Tibial artery (tissue), 4 donors: Measurements from ENCODE around the gene GDF15.

Source experiments
- DNase-seq, 2 donors: peaks; one replicate each; pipeline ENCODE4 v3.0.0-alpha.2; 2019
- H3K27ac ChIP-seq, 2 donors: fragments of 200-600 bp; sonication (generic) in 1 of 2; 1 replicate in 1 of 2; 2 replicates in 1 of 2; pipeline ENCODE4 v1.5.1; 2018 to 2019; ENCODE audit warnings: mild to moderate bottlenecking in 1 of 2
- H3K27me3 ChIP-seq, 2 donors: fragments of 200-600 bp; sonication (generic) in 1 of 2; one replicate each; pipeline versions ENCODE4 v1.5.1 to v1.6.0; 2016 to 2019
- H3K36me3 ChIP-seq, 3 donors: fragments of 200-600 bp; sonication (generic) in 2 of 3; one replicate each; pipeline ENCODE4 v1.5.1; 2016 to 2019; ENCODE audit warnings: mild to moderate bottlenecking in 2 of 3
- H3K4me1 ChIP-seq, 4 donors: fragments of 200-600 bp; sonication (generic) in 2 of 4; 1 replicate in 3 of 4; 2 replicates in 1 of 4; pipeline ENCODE4 v1.5.1; 2016 to 2019
- H3K4me3 ChIP-seq, 2 donors: fragments of 200-600 bp; sonication (generic) in 1 of 2; 1 replicate in 1 of 2; 2 replicates in 1 of 2; pipeline ENCODE4 v1.5.1; 2018 to 2019; ENCODE audit warnings: mild to moderate bottlenecking in 2 of 2
- H3K9me3 ChIP-seq, 3 donors: fragments of 200-600 bp; sonication (generic) in 1 of 3; one replicate each; pipeline ENCODE4 v1.5.1; 2016 to 2019
- CTCF ChIP-seq, 2 experiments: fragments of 200-600 bp in 1 of 2; fragments of 450-650 bp in 1 of 2; IDR thresholded peaks; one replicate each; pipeline ENCODE4 v1.5.1; 2017 to 2019; ENCODE audit warnings: antibody characterized with exemption in 2 of 2, mild to moderate bottlenecking in 1 of 2, moderate library complexity in 1 of 2
- intact Hi-C: fragments of 100-400 bp; cut with DNase I; formaldehyde crosslinking; loops from one replicate; pipeline ENCODE4 v1.15.0; 2023; ENCODE audit warnings: low total_unique reads

The GDF15 gene

GRCh38 chr19:18385675-18386542, at the start of gene GDF15:
Gene GDF15, plus strand, starts transcription at chr19:18386158. Its CDS starts 32 bp downstream, at chr19:18386190.
- H3K27me3 ChIP-seq = peaks cover 0 to 36% of the 10 kb centered on the region in 2 donors

GRCh38 chr19:18338541-18338940, 47.4 kb upstream of the GDF15 start:
- Histone ChIP-seq H3K36me3 (peaks cover 0 to 4% (median 0%) of the 10 kb centered on the region in 3 donors), H3K27me3 (peaks cover 0 to 8% of the 10 kb centered on the region in 2 donors), H3K27ac (no peak overlapping the region), H3K4me3 (no peak overlapping the region), H3K4me1 (peaks cover 0 to 20% (median 13%) of the 10 kb centered on the region in 4 donors), H3K9me3 (no peaks in the 10 kb centered on the region)
- DNase-seq = no peak
- intact Hi-C loops = no loop called here
- TF ChIP-seq CTCF (IDR thresholded peaks at IDR 0.05) = no peak

More at GRCh38 chr19:18385675-18386542, at the start of gene GDF15:
- no peak within 1 kb of the TSS for H3K27ac ChIP-seq
- TF ChIP-seq CTCF (IDR thresholded peaks at IDR 0.05) = peak; percentile 21 to 33
- peaks cover 0 to 20% (median 9%) of the 10 kb centered on the region in 4 donors for H3K4me1 ChIP-seq
- no peaks in the 10 kb centered on the region for H3K9me3 ChIP-seq
- peak within 1 kb of the TSS in 1 of 2 donors; percentile 11 for H3K4me3 ChIP-seq
- H3K36me3 ChIP-seq = no peaks in the 10 kb centered on the region
- intact Hi-C loops = no loop called here
- peak; percentile 80 to 84 for DNase-seq

GRCh38 chr19:18339723-18340122, 46.2 kb upstream of the GDF15 start:
- Histone ChIP-seq H3K27ac (no peak overlapping the region), H3K27me3 (peaks cover 0 to 8% of the 10 kb centered on the region in 2 donors), H3K4me1 (peaks cover 0 to 20% (median 13%) of the 10 kb centered on the region in 4 donors), H3K36me3 (peaks cover 0 to 10% (median 0%) of the 10 kb centered on the region in 3 donors), H3K9me3 (no peaks in the 10 kb centered on the region), H3K4me3 (peak overlapping the region; percentile 69 to 80)
- DNase-seq = no peak
- intact Hi-C loops = no loop called here
- TF ChIP-seq CTCF (IDR thresholded peaks at IDR 0.05) = no peak

- TF ChIP-seq CTCF (IDR thresholded peaks at IDR 0.05) = peak in 1 of 2 experiments; percentile 14
- DNase-seq = peak; percentile 35 to 83
- Histone ChIP-seq H3K36me3 (peaks cover 0 to 16% (median 0%) of the 10 kb centered on the region in 3 donors), H3K9me3 (no peaks in the 10 kb centered on the region), H3K4me1 (peaks cover 0 to 20% (median 13%) of the 10 kb centered on the region in 4 donors), H3K4me3 (peak within 1 kb of the TSS; percentile 69 to 80), H3K27ac (peak within 1 kb of the TSS; percentile 76 to 81), H3K27me3 (peaks cover 0 to 4% of the 10 kb centered on the region in 2 donors)
- intact Hi-C loops = no loop called here
Observed at GRCh38 chr19:18340190-18340989, 45.6 kb upstream of the GDF15 start, which contains the start of gene PGPEP1. Gene PGPEP1, plus strand, starts transcription at chr19:18340598. Its CDS starts 84 bp downstream, at chr19:18340682.
